ENCODE data around the gene TBL1Y. TPM values are rescaled to one million over a fixed set of nuclear protein-coding genes. Genes with fewer than 3 reads are reported as not detected.

The TBL1Y gene
- not detected in 2 replicates for total RNA-seq

DNA sequence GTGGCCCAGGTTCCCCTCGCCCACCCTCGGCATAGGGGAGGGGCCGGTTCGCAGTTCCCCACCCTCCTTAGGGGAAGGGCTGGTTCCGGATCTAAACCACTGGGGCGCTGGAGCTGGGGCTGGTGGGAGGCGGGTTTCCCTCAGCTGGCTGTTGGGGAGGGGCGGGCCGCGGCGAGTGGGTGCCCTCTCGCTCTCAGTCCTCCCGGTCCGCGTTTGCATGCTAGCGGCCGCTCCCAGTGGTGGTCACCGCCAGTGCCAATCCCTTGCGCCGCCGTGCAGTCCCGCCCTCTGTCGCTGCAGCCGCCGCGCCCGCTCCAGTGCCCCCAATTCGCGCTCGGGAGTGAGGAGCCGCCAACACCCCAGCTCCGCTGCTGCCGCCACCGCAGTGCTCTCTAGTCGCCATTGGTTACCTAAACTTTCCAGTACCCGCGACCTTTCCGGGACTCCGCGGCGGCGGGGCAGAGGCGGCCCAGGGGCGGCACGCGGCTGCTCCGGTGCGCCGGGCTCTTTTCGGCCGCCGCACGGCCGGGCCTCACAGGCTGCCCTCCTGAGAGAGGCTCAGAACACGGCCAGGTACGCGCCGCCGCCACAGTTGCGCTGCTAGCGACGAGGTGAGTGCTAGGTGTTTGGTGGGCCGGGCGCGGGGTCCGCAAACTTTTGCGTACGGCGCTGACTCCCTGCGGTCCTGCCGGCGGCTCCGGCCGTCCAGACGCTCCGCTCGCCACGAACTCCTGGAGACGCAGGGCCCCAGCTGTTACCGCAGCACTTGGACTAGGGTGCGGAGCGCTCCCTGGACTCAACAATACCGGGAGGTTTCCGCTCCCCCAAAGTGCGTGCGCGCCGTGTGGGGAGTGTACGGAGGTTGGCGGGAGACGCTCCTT is at the start of gene TBL1Y:
TSS of gene TBL1Y (plus strand) at position 326 of the 881 bp plus-strand sequence. CDS start 114,388 bp downstream, outside the sequence.

DNA sequence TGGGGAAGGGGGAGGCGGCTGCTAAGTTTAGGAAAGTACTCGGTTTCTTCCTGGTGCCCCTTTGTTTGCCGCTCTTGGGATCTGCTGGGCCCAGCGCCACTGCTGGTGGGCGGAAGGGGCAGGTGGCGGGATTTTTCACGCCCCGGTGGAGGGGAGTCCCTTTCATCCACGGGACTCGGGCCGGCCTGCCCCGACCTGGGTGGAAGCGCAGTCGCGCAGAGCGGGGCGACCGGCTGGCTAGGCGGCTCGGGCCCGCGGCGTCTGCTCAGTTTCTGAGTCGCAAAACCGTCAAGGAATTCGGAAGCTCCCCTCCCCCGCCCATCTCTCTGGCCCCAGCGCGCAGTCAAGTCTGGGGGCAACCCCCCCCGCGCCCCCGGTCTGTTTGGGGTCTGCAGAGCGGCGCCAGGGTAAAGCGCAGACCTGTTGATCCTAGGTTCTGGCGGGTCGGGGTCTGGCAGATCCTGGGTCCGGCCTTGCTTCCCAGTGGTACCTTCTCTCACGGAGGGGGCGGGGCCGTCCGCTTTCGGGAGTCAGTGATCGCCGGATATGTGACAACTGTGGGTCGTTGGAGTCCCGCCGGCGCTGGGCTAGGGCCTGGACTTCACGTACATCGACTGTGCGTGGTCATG is 870 bp downstream of the TBL1Y start, which contains the start of gene AMELY:
TSS of gene AMELY (minus strand) at position 500 of the 629 bp plus-strand sequence. CDS start 39,144 bp downstream, outside the sequence.

Other genes starting within 250 kb of the TBL1Y start
- not detected in 2 replicates for gene AMELY, start 1.1 kb downstream of the TBL1Y start, total RNA-seq

Measured in bronchus fibroblast of lung (primary cell).